ENCODE results near the gene TADA2B. TPM values are rescaled to one million over a fixed set of nuclear protein-coding genes. Genes with fewer than 3 reads are reported as not detected.

The TADA2B gene
- total RNA-seq, 1 donor from 2014 or later, result 19.8 TPM

GRCh38 chr4:7068279-7068842 is 25.2 kb downstream of the TADA2B start:
- FAIRE-seq, result no peak

GRCh38 chr4:7068883-7069282 is 25.7 kb downstream of the TADA2B start:
- peak overlapping the region; percentile 77 for H3K4me3 ChIP-seq (ENCODE audit: insufficient read depth, low read depth, low read length)
- Mint-ChIP-seq H3K4me1 (ENCODE audit: low read depth, unreplicated experiment) (peaks cover 3% of the 10 kb centered on the region), H3K27ac (ENCODE audit: unreplicated experiment) (peak overlapping the region; percentile 94), H3K27me3 (ENCODE audit: low read depth, unreplicated experiment) (peaks cover 24% of the 10 kb centered on the region), H3K9me3 (ENCODE audit: unreplicated experiment) (no peaks in the 10 kb centered on the region), H3K36me3 (ENCODE audit: low read depth, unreplicated experiment) (peaks cover 4% of the 10 kb centered on the region), H3K4me3 (ENCODE audit: unreplicated experiment) (peak overlapping the region; percentile 92)
- peaks cover 30% of the 10 kb centered on the region for H4K20me1 ChIP-seq (ENCODE audit: insufficient read depth, low read length)
- peak overlapping the region; percentile 66 for H3K27ac ChIP-seq (ENCODE audit: low read depth, low read length)
- peaks cover 16% of the 10 kb centered on the region for H3K4me1 ChIP-seq (ENCODE audit: insufficient read depth, low read length)
- peak overlapping the region; percentile 99 for H3K4me2 ChIP-seq (ENCODE audit: low read length)
- TF ChIP-seq CTCF (IDR thresholded peaks at IDR 0.05; ENCODE audit: insufficient read depth, low read depth, low read length), result no peak
- TF ChIP-seq EZH2 (IDR thresholded peaks at IDR 0.05; ENCODE audit: insufficient read depth, low read length), result no peak
- no peaks in the 10 kb centered on the region for H3K9me3 ChIP-seq (ENCODE audit: insufficient read depth, low read depth, low read length)
- DNase-seq (ENCODE audit: low read depth) (no peak), FAIRE-seq (no peak)
- H3K79me2 ChIP-seq (ENCODE audit: insufficient read depth, low read length), result peaks cover 39% of the 10 kb centered on the region
- H2AFZ ChIP-seq (ENCODE audit: low read depth, low read length), result peak overlapping the region; percentile 93
- peak overlapping the region; percentile 84 for H3K9ac ChIP-seq (ENCODE audit: low read length)
- H3K27me3 ChIP-seq (ENCODE audit: insufficient read depth, low read length), result peaks cover 10% of the 10 kb centered on the region
- H3K36me3 ChIP-seq (ENCODE audit: insufficient read depth, low read length), result peaks cover 3% of the 10 kb centered on the region

More at GRCh38 chr4:7068279-7068842, 25.2 kb downstream of the TADA2B start:
- peak overlapping the region; percentile 99 for H3K4me2 ChIP-seq (ENCODE audit: low read length)
- peak overlapping the region; percentile 92 for H3K4me3 Mint-ChIP-seq (ENCODE audit: unreplicated experiment)
- H3K9me3 Mint-ChIP-seq (ENCODE audit: unreplicated experiment), result no peaks in the 10 kb centered on the region
- H2AFZ ChIP-seq (ENCODE audit: low read depth, low read length), result peak overlapping the region; percentile 93
- H3K79me2 ChIP-seq (ENCODE audit: insufficient read depth, low read length), result peaks cover 42% of the 10 kb centered on the region
- peaks cover 4% of the 10 kb centered on the region for H3K36me3 Mint-ChIP-seq (ENCODE audit: low read depth, unreplicated experiment)
- H3K4me3 ChIP-seq (ENCODE audit: insufficient read depth, low read depth, low read length), result peak overlapping the region; percentile 77
- DNase-seq (ENCODE audit: low read depth), result no peak
- peaks cover 8% of the 10 kb centered on the region for H3K36me3 ChIP-seq (ENCODE audit: insufficient read depth, low read length)
- peaks cover 10% of the 10 kb centered on the region for H3K27me3 ChIP-seq (ENCODE audit: insufficient read depth, low read length)
- peak overlapping the region; percentile 84 for H3K9ac ChIP-seq (ENCODE audit: low read length)
- H4K20me1 ChIP-seq (ENCODE audit: insufficient read depth, low read length), result peaks cover 36% of the 10 kb centered on the region
- peaks cover 16% of the 10 kb centered on the region for H3K4me1 ChIP-seq (ENCODE audit: insufficient read depth, low read length)
- H3K4me1 Mint-ChIP-seq (ENCODE audit: low read depth, unreplicated experiment), result peaks cover 3% of the 10 kb centered on the region
- H3K9me3 ChIP-seq (ENCODE audit: insufficient read depth, low read depth, low read length), result no peaks in the 10 kb centered on the region
- TF ChIP-seq CTCF (IDR thresholded peaks at IDR 0.05; ENCODE audit: insufficient read depth, low read depth, low read length) (no peak), EZH2 (IDR thresholded peaks at IDR 0.05; ENCODE audit: insufficient read depth, low read length) (no peak)
- peaks cover 24% of the 10 kb centered on the region for H3K27me3 Mint-ChIP-seq (ENCODE audit: low read depth, unreplicated experiment)
- H3K27ac Mint-ChIP-seq (ENCODE audit: unreplicated experiment), result peak overlapping the region; percentile 94
- peak overlapping the region; percentile 66 for H3K27ac ChIP-seq (ENCODE audit: low read depth, low read length)

Measured in astrocyte (in vitro differentiated cells and primary cell).